Activated CD4-positive, alpha-beta T cell treated with anti-CD3 and anti-CD28 coated beads, Interleukin-2, amount 50 U/mL, for 48 hours (primary cell): ENCODE results near the gene NAA50.

ENCODE experiments used
- DNase-seq, 2 experiments: peaks; one replicate each; pipeline ENCODE4 v3.0.0-alpha.2; 2020

NAA50 gene

GRCh38 chr3:113741620-113742019 is 4.4 kb downstream of the NAA50 start:
- DNase-seq = no peak

GRCh38 chr3:113741086-113741485 is 5.0 kb downstream of the NAA50 start:
- DNase-seq = no peak

GRCh38 chr3:113736548-113737089 is 9.4 kb downstream of the NAA50 start:
- DNase-seq = no peak

GRCh38 chr3:113731694-113732093 is 14.4 kb downstream of the NAA50 start:
- DNase-seq = no peak

- DNase-seq = no peak
Observed at GRCh38 chr3:113730550-113730949, 15.5 kb downstream of the NAA50 start.

- no peak for DNase-seq
Observed at GRCh38 chr3:113728661-113729060, 17.4 kb downstream of the NAA50 start.

- DNase-seq = no peak
Observed at GRCh38 chr3:113721636-113722035, 24.4 kb downstream of the NAA50 start.

- DNase-seq = no peak
Observed at GRCh38 chr3:113719758-113720157, 26.3 kb downstream of the NAA50 start.

GRCh38 chr3:113719294-113719693 is 26.8 kb downstream of the NAA50 start:
- DNase-seq = no peak

GRCh38 chr3:113717818-113718217 is 28.2 kb downstream of the NAA50 start:
- DNase-seq = no peak

GRCh38 chr3:113717308-113717707 is 28.7 kb downstream of the NAA50 start:
- DNase-seq = no peak

- DNase-seq = no peak
Observed at GRCh38 chr3:113714702-113715101, 31.3 kb downstream of the NAA50 start.

GRCh38 chr3:113712129-113712528 is 33.9 kb downstream of the NAA50 start:
- DNase-seq = no peak

- no peak for DNase-seq
Observed at GRCh38 chr3:113707835-113708234, 38.2 kb downstream of the NAA50 start.

- DNase-seq = peak; percentile 24 to 26
Observed at GRCh38 chr3:113698956-113699355, 47.1 kb downstream of the NAA50 start.

GRCh38 chr3:113698213-113698742 is 47.8 kb downstream of the NAA50 start:
- no peak for DNase-seq

- no peak for DNase-seq
Observed at GRCh38 chr3:113697500-113698090, 48.5 kb downstream of the NAA50 start.

- peak; percentile 98 for DNase-seq
Observed at GRCh38 chr3:113696658-113697499, 49.2 kb downstream of the NAA50 start.

GRCh38 chr3:113695786-113696645 is 50.0 kb downstream of the NAA50 start, which contains the start of gene USF3:
USF3 (minus strand) TSS chr3:113696642; CDS start chr3:113674878, 21,764 bp downstream.
- peak; percentile 75 to 79 for DNase-seq

- no peak for DNase-seq
Observed at GRCh38 chr3:113695431-113695785, 50.6 kb downstream of the NAA50 start.

- no peak for DNase-seq
Observed at GRCh38 chr3:113690482-113690881, 55.6 kb downstream of the NAA50 start.

- DNase-seq = no peak
Observed at GRCh38 chr3:113685956-113686721, 59.9 kb downstream of the NAA50 start.
